Measurements from ENCODE around the gene TAAR9.

GRCh38 chr6:132570221-132570777 lies 32.2 kb downstream of the TAAR9 start, which contains the start of gene TAAR6:
- TF ChIP-seq CTCF (optimal IDR thresholded peaks at IDR 0.05 in 1 of 3, IDR thresholded peaks at IDR 0.05 in 1 of 3, conservative IDR thresholded peaks at IDR 0.05 in 1 of 3; ENCODE audit: extremely low read depth in 1 of 3, insufficient read depth in 2 of 3, low read length in 3 of 3) (no peak), EZH2 (IDR thresholded peaks at IDR 0.05; ENCODE audit: low read length) (no peak)
